H1 (cell line): Measurements from ENCODE around the gene KIF26B. TPM values are rescaled to one million over a fixed set of nuclear protein-coding genes. Genes with fewer than 3 reads are reported as not detected.

Source experiments
- JUND ChIP-seq: IDR thresholded peaks from 2 replicates; pipeline ENCODE4 v1.6.1; 2011; ENCODE audit warnings: mild to moderate bottlenecking, improper control_type of control experiment, low read length
- NRF1 ChIP-seq: IDR thresholded peaks from 2 replicates; pipeline ENCODE4 v1.6.1; 2011; ENCODE audit warnings: mild to moderate bottlenecking, low read depth, low read length, improper control_type of control experiment
- POLR2A ChIP-seq, 2 experiments: IDR thresholded peaks; 1 replicate in 1 of 2; 2 replicates in 1 of 2; pipeline ENCODE4 v1.6.1; 2011; ENCODE audit warnings: low read depth in 2 of 2, low read length in 2 of 2, mild to moderate bottlenecking in 2 of 2; ENCODE audit errors: control extremely low read depth in 1 of 2
- POLR2AphosphoS5 ChIP-seq: IDR thresholded peaks from 2 replicates; pipeline ENCODE4 v1.6.1; 2011; ENCODE audit warnings: low read depth, low read length
- polyA plus RNA-seq, 7 experiments: library from polyadenylated mRNA; depleted of rRNA in 3 of 7; stranded (reverse) in 5 of 7; unstranded in 2 of 7; fragments of >200 nt in 5 of 7; fragments of 200-250 nt in 2 of 7; gene quantifications; 1 replicate in 5 of 7; 2 replicates in 1 of 7; 4 replicates in 1 of 7; pipeline versions ENCODE4 v1.2.1 to v1.2.3, GENCODE V29; 2011 to 2013; ENCODE audit warnings: missing spikeins in 2 of 7, mixed read lengths in 2 of 7
- total RNA-seq: library from RNA; stranded (reverse); fragmentation: NEBNext Ultra II Directional; extraction: Animal tissue kit (Norgen Biotek cat#: 25700); gene quantifications from 2 replicates; pipeline ENCODE4 v1.2.1, GENCODE V29; 2021

Gene KIF26B
- total and polyA plus RNA-seq, 2 of the 8 experiments (the other 6 are each of a cell fraction or from before 2014, with no cell fraction given): 0.06 to 0.28 TPM

DNA sequence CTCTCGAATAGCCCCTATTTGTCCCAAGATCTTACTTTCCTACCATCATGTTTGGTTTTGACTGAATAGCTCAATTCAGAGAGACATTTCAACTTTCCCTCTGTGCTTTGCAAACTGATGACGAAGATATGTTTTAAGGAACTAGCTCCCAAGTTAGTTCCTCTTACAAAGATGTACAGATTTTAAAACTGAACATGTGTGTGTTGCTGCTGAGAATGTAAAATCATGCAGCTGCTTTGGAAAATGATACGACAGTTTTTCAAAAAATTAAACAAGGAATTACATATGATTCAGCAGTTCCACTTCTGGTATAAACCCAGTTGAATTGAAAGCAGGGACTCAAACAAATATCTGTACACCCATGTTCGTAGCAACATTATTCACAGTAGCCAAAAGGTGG is 33.6 kb downstream of the KIF26B start (continued):
- TF ChIP-seq POLR2A (IDR thresholded peaks at IDR 0.05; ENCODE audit: control extremely low read depth in 1 of 2, low read depth in 2 of 2, low read length in 2 of 2) (no peak), NRF1 (no peak), POLR2AphosphoS5 (no peak), JUND (no peak)
